H1 (cell line): ENCODE measurements around the gene CTU1. TPM values are rescaled to one million over a fixed set of nuclear protein-coding genes. Genes with fewer than 3 reads are reported as not detected.

Experiments
- CTCF ChIA-PET: fragments of 300-600 bp; sonication (Branson Sonifier 250); formaldehyde crosslinking; loops from one replicate; lab custom pipeline; 2021; ENCODE audit not compliant: partially characterized antibody; lab: Charles Lee
- POLR2A ChIA-PET: fragments of 300-600 bp; sonication (Branson Sonifier 250); formaldehyde crosslinking; loops from one replicate; lab custom pipeline; 2021; ENCODE audit warnings: inconsistent platforms; ENCODE audit not compliant: partially characterized antibody; lab: Charles Lee
- DNase-seq, 2 experiments: peaks; one replicate each; pipeline versions ENCODE4 v3.0.0 to v3.0.0-alpha.2; 2010 to 2022; ENCODE audit warnings: low spot score in 2 of 2, low read depth in 1 of 2, mixed read lengths in 1 of 2
- FAIRE-seq: peaks from 2 replicates; lab custom pipeline; 2011; peaks lifted over from hg19 to GRCh38; lab: Jason Lieb, UNC
- H2AFZ ChIP-seq: 2 replicates; pipeline ENCODE4 v1.8.1; 2012; ENCODE audit warnings: low read length, inconsistent platforms
- H2AK5ac ChIP-seq: 2 replicates; pipeline ENCODE4 v1.6.1; 2013; ENCODE audit warnings: low read depth, low read length
- H2BK120ac ChIP-seq: replicated peaks from 2 replicates; pipeline ENCODE3; 2013; ENCODE audit warnings: low read depth, low read length, inconsistent platforms
- H2BK12ac ChIP-seq: 2 replicates; pipeline ENCODE4 v1.6.1; 2013; ENCODE audit warnings: low read depth, low read length
- H2BK15ac ChIP-seq: 2 replicates; pipeline ENCODE4 v1.6.1; 2013; ENCODE audit warnings: low read length
- H2BK20ac ChIP-seq: 2 replicates; pipeline ENCODE4 v1.6.1; 2013; ENCODE audit warnings: low read length
- H2BK5ac ChIP-seq: 2 replicates; pipeline ENCODE4 v1.6.1; 2013; ENCODE audit warnings: low read depth, low read length
- H3K14ac ChIP-seq: 2 replicates; pipeline ENCODE4 v1.6.1; 2013; ENCODE audit warnings: inconsistent platforms; ENCODE audit not compliant: insufficient read length
- H3K18ac ChIP-seq: 2 replicates; pipeline ENCODE4 v1.6.1; 2013; ENCODE audit warnings: low read length; ENCODE audit errors: extremely low read depth
- H3K23ac ChIP-seq: 2 replicates; pipeline ENCODE4 v1.6.1; 2013; ENCODE audit warnings: inconsistent platforms; ENCODE audit not compliant: insufficient read length
- H3K23me2 ChIP-seq: 2 replicates; pipeline ENCODE4 v1.6.1; 2013; ENCODE audit warnings: low read depth, low read length
- H3K27ac ChIP-seq: 2 replicates; pipeline ENCODE4 v1.6.1; 2011; ENCODE audit warnings: low read depth, low read length, inconsistent platforms
- H3K27me3 ChIP-seq, 4 experiments: replicated peaks in 1 of 4; 1 replicate in 1 of 4; 2 replicates in 3 of 4; pipeline versions ENCODE4 v1.6.1 to v1.8.1; 2011 to 2013; ENCODE audit warnings: low read length in 3 of 4, mild to moderate bottlenecking in 3 of 4, inconsistent platforms in 2 of 4, mixed read lengths in 2 of 4, moderate library complexity in 1 of 4; ENCODE audit not compliant: control insufficient read depth in 3 of 4, insufficient read depth in 3 of 4; ENCODE audit errors: extremely low read depth in 1 of 4
- H3K36me3 ChIP-seq, 4 experiments: 2 replicates each; pipeline versions ENCODE4 v1.6.1 to v1.8.1; 2011 to 2013; ENCODE audit warnings: mild to moderate bottlenecking in 4 of 4, low read length in 3 of 4, moderate library complexity in 2 of 4, control low read depth in 1 of 4, inconsistent platforms in 1 of 4; ENCODE audit not compliant: insufficient read depth in 4 of 4, control insufficient read depth in 2 of 4
- H3K4ac ChIP-seq: replicated peaks from 2 replicates; pipeline ENCODE3; 2013; ENCODE audit warnings: low read length, low read depth, mixed read lengths, inconsistent platforms; ENCODE audit not compliant: insufficient read length
- H3K4me1 ChIP-seq, 4 experiments: replicated peaks in 1 of 4; 1 replicate in 1 of 4; 2 replicates in 3 of 4; pipeline versions ENCODE4 v1.6.1 to v1.8.1; 2011 to 2013; ENCODE audit warnings: low read length in 3 of 4, inconsistent platforms in 2 of 4, mixed read lengths in 1 of 4; ENCODE audit not compliant: insufficient read depth in 4 of 4, control insufficient read depth in 3 of 4
- H3K4me2 ChIP-seq, 2 experiments: 2 replicates each; pipeline versions ENCODE4 v1.6.1 to v1.8.1; 2011 to 2013; ENCODE audit warnings: low read depth in 2 of 2, low read length in 2 of 2, control low read depth in 1 of 2, inconsistent platforms in 1 of 2, mild to moderate bottlenecking in 1 of 2; ENCODE audit not compliant: insufficient read depth in 1 of 2
- H3K4me3 ChIP-seq, 4 experiments: fragments of 200-600, 300-600 bp in 1 of 4; sonication (generic), shearing (Covaris generic), sonication (Bioruptor Twin) in 1 of 4; 2 replicates each; pipeline versions ENCODE4 v1.5.1 to v1.8.1; 2011 to 2016; ENCODE audit warnings: low read length in 4 of 4, low read depth in 3 of 4, control low read depth in 2 of 4, inconsistent platforms in 2 of 4, mild to moderate bottlenecking in 2 of 4, mixed read lengths in 1 of 4, moderate library complexity in 1 of 4; ENCODE audit not compliant: insufficient read depth in 2 of 4; ENCODE audit errors: extremely low read depth in 1 of 4
- H3K56ac ChIP-seq: replicated peaks from 2 replicates; pipeline ENCODE3; 2013; ENCODE audit warnings: low read depth, mild to moderate bottlenecking, mixed read lengths, low read length, inconsistent platforms; ENCODE audit not compliant: insufficient read length
- H3K79me1 ChIP-seq: 2 replicates; pipeline ENCODE4 v1.6.1; 2013; ENCODE audit warnings: low read depth, low read length, control low read depth
- H3K79me2 ChIP-seq, 2 experiments: 2 replicates each; pipeline versions ENCODE4 v1.6.1 to v1.8.1; 2012 to 2013; ENCODE audit warnings: low read length in 2 of 2, mild to moderate bottlenecking in 2 of 2, inconsistent platforms in 1 of 2; ENCODE audit not compliant: insufficient read depth in 2 of 2, control insufficient read depth in 1 of 2
- H3K9ac ChIP-seq, 4 experiments: replicated peaks in 1 of 4; 1 replicate in 1 of 4; 2 replicates in 3 of 4; pipeline versions ENCODE4 v1.6.1 to v1.8.1; 2011 to 2013; ENCODE audit warnings: low read depth in 3 of 4, low read length in 3 of 4, control low read depth in 2 of 4, mild to moderate bottlenecking in 2 of 4, moderate library complexity in 2 of 4, inconsistent platforms in 1 of 4; ENCODE audit errors: extremely low read depth in 1 of 4
- H3K9me3 ChIP-seq, 2 experiments: 2 replicates each; pipeline versions ENCODE4 v1.6.1 to v1.8.1; 2012 to 2013; ENCODE audit warnings: mild to moderate bottlenecking in 2 of 2, moderate library complexity in 2 of 2, control low read depth in 1 of 2, inconsistent platforms in 1 of 2, low read depth in 1 of 2, low read length in 1 of 2, mixed read lengths in 1 of 2; ENCODE audit not compliant: insufficient read depth in 2 of 2
- H4K20me1 ChIP-seq, 2 experiments: replicated peaks in 1 of 2; 2 replicates each; pipeline versions ENCODE3 to v1.8.1; 2011 to 2013; ENCODE audit warnings: inconsistent platforms in 2 of 2, low read length in 2 of 2, mild to moderate bottlenecking in 1 of 2; ENCODE audit not compliant: insufficient read depth in 2 of 2, control insufficient read depth in 1 of 2
- H4K5ac ChIP-seq: 2 replicates; pipeline ENCODE4 v1.6.1; 2013; ENCODE audit warnings: low read length, low read depth, mixed read lengths, inconsistent platforms; ENCODE audit not compliant: insufficient read length
- H4K8ac ChIP-seq: 2 replicates; pipeline ENCODE4 v1.8.0; 2013; ENCODE audit warnings: mild to moderate bottlenecking, moderate library complexity, low read length, inconsistent platforms; ENCODE audit not compliant: insufficient read depth; ENCODE audit errors: extremely low read depth
- H4K91ac ChIP-seq: replicated peaks from 2 replicates; pipeline ENCODE3; 2013; ENCODE audit warnings: low read length, mixed read lengths, inconsistent platforms; ENCODE audit not compliant: insufficient read length
- CEBPB ChIP-seq: IDR thresholded peaks from 2 replicates; pipeline ENCODE4 v1.6.1; 2012; ENCODE audit warnings: low read depth, low read length
- E2F6 ChIP-seq: IDR thresholded peaks from 2 replicates; pipeline ENCODE4 v1.6.1; 2012; ENCODE audit warnings: inconsistent platforms
- JUND ChIP-seq: IDR thresholded peaks from 2 replicates; pipeline ENCODE4 v1.6.1; 2011; ENCODE audit warnings: mild to moderate bottlenecking, improper control_type of control experiment, low read length
- MAFK ChIP-seq: IDR thresholded peaks from 2 replicates; pipeline ENCODE4 v1.6.1; 2012; ENCODE audit warnings: low read depth, mild to moderate bottlenecking, improper control_type of control experiment, low read length
- NRF1 ChIP-seq: IDR thresholded peaks from 2 replicates; pipeline ENCODE4 v1.6.1; 2011; ENCODE audit warnings: mild to moderate bottlenecking, low read depth, low read length, improper control_type of control experiment
- RXRA ChIP-seq: IDR thresholded peaks from 2 replicates; pipeline ENCODE4 v1.6.1; 2011; ENCODE audit warnings: low read depth, mild to moderate bottlenecking, low read length, moderate library complexity; ENCODE audit not compliant: insufficient read depth
- SP4 ChIP-seq: IDR thresholded peaks from 2 replicates; pipeline ENCODE4 v1.6.1; 2012; ENCODE audit warnings: low read length, inconsistent platforms
- TAF1 ChIP-seq: IDR thresholded peaks from 2 replicates; pipeline ENCODE4 v1.6.1; 2011; ENCODE audit warnings: mild to moderate bottlenecking, low read depth, low read length
- WGBS, 2 experiments: shearing (Covaris generic) in 1 of 2; methylation state at CpG; one replicate each; pipeline versions ENCODE4 v1.1.6 to v1.1.7; 2013 to 2015; ENCODE audit warnings: low lambda C conversion rate in 2 of 2, mixed read lengths in 2 of 2, inconsistent platforms in 1 of 2, low coverage in 1 of 2, missing lambda C conversion rate in 1 of 2; ENCODE audit not compliant: insufficient replicate concordance in 2 of 2, insufficient coverage in 1 of 2, insufficient read length in 1 of 2; ENCODE audit errors: extremely low coverage in 1 of 2, missing lambda C conversion rate in 1 of 2; 5-methylcytosine and 5-hydroxymethylcytosine counted together
- polyA plus RNA-seq, 7 experiments: library from polyadenylated mRNA; depleted of rRNA in 3 of 7; stranded (reverse) in 5 of 7; unstranded in 2 of 7; fragments of >200 nt in 5 of 7; fragments of 200-250 nt in 2 of 7; gene quantifications; 1 replicate in 5 of 7; 2 replicates in 1 of 7; 4 replicates in 1 of 7; pipeline versions ENCODE4 v1.2.1 to v1.2.3, GENCODE V29; 2011 to 2013; ENCODE audit warnings: missing spikeins in 2 of 7, mixed read lengths in 2 of 7
- total RNA-seq: library from RNA; stranded (reverse); fragmentation: NEBNext Ultra II Directional; extraction: Animal tissue kit (Norgen Biotek cat#: 25700); gene quantifications from 2 replicates; pipeline ENCODE4 v1.2.1, GENCODE V29; 2021
- TF ChIP-seq, protein P1 (sequence below), 3 experiments: IDR thresholded peaks; 1 replicate in 2 of 3; 2 replicates in 1 of 3; pipeline versions ENCODE4 v1.5.1 to v1.6.1; 2011; ENCODE audit warnings: low read length in 3 of 3, mild to moderate bottlenecking in 3 of 3, inconsistent platforms in 2 of 3, low read depth in 1 of 3, moderate library complexity in 1 of 3; ENCODE audit not compliant: insufficient read depth in 1 of 3; ENCODE audit errors: control extremely low read depth in 1 of 3
- TF ChIP-seq, protein P2 (sequence below): IDR thresholded peaks from 2 replicates; pipeline ENCODE4 v1.6.1; 2012; ENCODE audit warnings: low read length, inconsistent platforms

The CTU1 gene
- total and polyA plus RNA-seq, 2 of the 8 experiments (the other 6 are each of a cell fraction or from before 2014, with no cell fraction given) = 4.6 to 7.2 TPM

GRCh38 chr19:51123802-51124201, 15.6 kb upstream of the CTU1 start:
- Histone ChIP-seq H3K4me3 (no peak overlapping the region), H2BK120ac (no peak overlapping the region), H3K79me1 (no peaks in the 10 kb centered on the region), H3K18ac (no peak overlapping the region), H3K9me3 (no peaks in the 10 kb centered on the region), H3K79me2 (no peaks in the 10 kb centered on the region), H3K36me3 (no peaks in the 10 kb centered on the region), H3K56ac (no peak overlapping the region), H2BK20ac (no peak overlapping the region), H4K8ac (no peak overlapping the region), H3K14ac (no peak overlapping the region), H2BK15ac (no peak overlapping the region), H2AFZ (no peak overlapping the region), H3K9ac (no peak overlapping the region), H3K23ac (no peak overlapping the region), H2AK5ac (no peak overlapping the region), H4K5ac (no peak overlapping the region), H3K4me2 (no peak overlapping the region), H2BK12ac (no peak overlapping the region), H4K20me1 (no peaks in the 10 kb centered on the region), H3K4me1 (peaks cover 0 to 2% (median 0%) of the 10 kb centered on the region in 4 experiments; a peak in 1 of 7 replicates), H2BK5ac (no peak overlapping the region), H3K27ac (no peak overlapping the region), H3K27me3 (no peaks in the 10 kb centered on the region; a peak in 1 of 7 replicates), H4K91ac (no peak overlapping the region), H3K4ac (no peak overlapping the region), H3K23me2 (no peaks in the 10 kb centered on the region; the same call in 1 of the 2 replicates)
- WGBS, 2 experiments = 90% methylated on average over 9 of the region's 9 CpGs; no CpG with 5 or more reads in 1 of the 2 experiments
- DNase-seq (no peak), FAIRE-seq (no peak)
- ChIA-PET POLR2A (no interaction called here), CTCF (interaction anchor here (1.5 kb wide), 1 partner anchor 12 kb away, joined by 4 read pairs; no protein-coding TSS in a partner anchor)
- no peak for TF ChIP-seq NRF1
- no peak for TF ChIP-seq JUND
- no peak for TF ChIP-seq RXRA
- TF ChIP-seq, protein P1, sequence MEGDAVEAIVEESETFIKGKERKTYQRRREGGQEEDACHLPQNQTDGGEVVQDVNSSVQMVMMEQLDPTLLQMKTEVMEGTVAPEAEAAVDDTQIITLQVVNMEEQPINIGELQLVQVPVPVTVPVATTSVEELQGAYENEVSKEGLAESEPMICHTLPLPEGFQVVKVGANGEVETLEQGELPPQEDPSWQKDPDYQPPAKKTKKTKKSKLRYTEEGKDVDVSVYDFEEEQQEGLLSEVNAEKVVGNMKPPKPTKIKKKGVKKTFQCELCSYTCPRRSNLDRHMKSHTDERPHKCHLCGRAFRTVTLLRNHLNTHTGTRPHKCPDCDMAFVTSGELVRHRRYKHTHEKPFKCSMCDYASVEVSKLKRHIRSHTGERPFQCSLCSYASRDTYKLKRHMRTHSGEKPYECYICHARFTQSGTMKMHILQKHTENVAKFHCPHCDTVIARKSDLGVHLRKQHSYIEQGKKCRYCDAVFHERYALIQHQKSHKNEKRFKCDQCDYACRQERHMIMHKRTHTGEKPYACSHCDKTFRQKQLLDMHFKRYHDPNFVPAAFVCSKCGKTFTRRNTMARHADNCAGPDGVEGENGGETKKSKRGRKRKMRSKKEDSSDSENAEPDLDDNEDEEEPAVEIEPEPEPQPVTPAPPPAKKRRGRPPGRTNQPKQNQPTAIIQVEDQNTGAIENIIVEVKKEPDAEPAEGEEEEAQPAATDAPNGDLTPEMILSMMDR (IDR thresholded peaks at IDR 0.05; ENCODE audit: control extremely low read depth in 1 of 3, insufficient read depth in 1 of 3, low read depth in 1 of 3, low read length in 3 of 3) = no peak
- no peak for TF ChIP-seq CEBPB
- TF ChIP-seq SP4 = no peak
- TF ChIP-seq MAFK = no peak
- no peak for TF ChIP-seq TAF1
- TF ChIP-seq, protein P2, sequence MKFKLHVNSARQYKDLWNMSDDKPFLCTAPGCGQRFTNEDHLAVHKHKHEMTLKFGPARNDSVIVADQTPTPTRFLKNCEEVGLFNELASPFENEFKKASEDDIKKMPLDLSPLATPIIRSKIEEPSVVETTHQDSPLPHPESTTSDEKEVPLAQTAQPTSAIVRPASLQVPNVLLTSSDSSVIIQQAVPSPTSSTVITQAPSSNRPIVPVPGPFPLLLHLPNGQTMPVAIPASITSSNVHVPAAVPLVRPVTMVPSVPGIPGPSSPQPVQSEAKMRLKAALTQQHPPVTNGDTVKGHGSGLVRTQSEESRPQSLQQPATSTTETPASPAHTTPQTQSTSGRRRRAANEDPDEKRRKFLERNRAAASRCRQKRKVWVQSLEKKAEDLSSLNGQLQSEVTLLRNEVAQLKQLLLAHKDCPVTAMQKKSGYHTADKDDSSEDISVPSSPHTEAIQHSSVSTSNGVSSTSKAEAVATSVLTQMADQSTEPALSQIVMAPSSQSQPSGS = no peak
- TF ChIP-seq E2F6 = no peak
